ENCODE measurements around the gene CRAMP1.

GRCh38 chr16:1651094-1651973 is 39.2 kb downstream of the CRAMP1 start:
- TF ChIP-seq MYC (IDR thresholded peaks at IDR 0.05; ENCODE audit: borderline replicate concordance, low read length) = no peak
- TF ChIP-seq MAZ (IDR thresholded peaks at IDR 0.05; ENCODE audit: borderline replicate concordance, low read depth, low read length) = no peak
- no peak for TF ChIP-seq CTCF (IDR thresholded peaks at IDR 0.05)
- no peak for TF ChIP-seq MAFK (IDR thresholded peaks at IDR 0.05; ENCODE audit: partially characterized antibody)
- TF ChIP-seq RFX5 (IDR thresholded peaks at IDR 0.05) = no peak
- TF ChIP-seq USF2 (IDR thresholded peaks at IDR 0.05) = no peak
- no peak for TF ChIP-seq RCOR1 (IDR thresholded peaks at IDR 0.05; ENCODE audit: low read depth, low read length)
- no peak for TF ChIP-seq KDM5A (IDR thresholded peaks at IDR 0.05)
- no peak for TF ChIP-seq POLR2A (IDR thresholded peaks at IDR 0.05; ENCODE audit: low read length)
